VCaP (cell line): ENCODE results near the gene CSPG4.
A peak's percentile ranks its signal among the peaks of the same experiment; 100 is the strongest.
"Not testable (repeated sequence)": the region's sequence is repeated elsewhere in the genome, so short reads cannot be mapped to it uniquely, and the experiment has no call there.

Experiments used
- H3K27ac ChIP-seq: fragments of 450-650 bp; 2 replicates; pipeline ENCODE4 v1.5.1; 2017
- CTCF ChIP-seq: fragments of 450-650 bp; conservative IDR thresholded peaks from 2 replicates; pipeline ENCODE4 v1.5.1; 2017; ENCODE audit warnings: mild to moderate bottlenecking, moderate library complexity

Gene CSPG4

GRCh38 chr15:75712668-75713337, at the start of gene CSPG4:
CSPG4 (minus strand) TSS chr15:75712848; CDS start chr15:75712755, 93 bp downstream.
- TF ChIP-seq CTCF = no peak
- peak within 1 kb of the TSS; percentile 27; the same call in 1 of the 2 replicates for H3K27ac ChIP-seq

GRCh38 chr15:75762357-75762718, 49.7 kb upstream of the CSPG4 start:
- H3K27ac ChIP-seq = not testable (repeated sequence)

GRCh38 chr15:75761446-75762356, 49.1 kb upstream of the CSPG4 start:
- no peak for TF ChIP-seq CTCF
- H3K27ac ChIP-seq = no peak overlapping the region

- TF ChIP-seq CTCF = no peak
- no peak overlapping the region for H3K27ac ChIP-seq
Observed at GRCh38 chr15:75760704-75761435, 48.2 kb upstream of the CSPG4 start.

- not testable (repeated sequence) for H3K27ac ChIP-seq
Observed at GRCh38 chr15:75760131-75760520, 47.5 kb upstream of the CSPG4 start.

GRCh38 chr15:75759416-75760130, 46.9 kb upstream of the CSPG4 start:
- H3K27ac ChIP-seq = peak overlapping the region; percentile 74; the same call in 1 of the 2 replicates
- no peak for TF ChIP-seq CTCF

GRCh38 chr15:75758071-75758872, 45.6 kb upstream of the CSPG4 start:
- H3K27ac ChIP-seq = peak overlapping the region; percentile 74
- TF ChIP-seq CTCF = no peak; the same call in 1 of the 2 replicates

GRCh38 chr15:75754871-75755270, 42.2 kb upstream of the CSPG4 start:
- H3K27ac ChIP-seq = not testable (repeated sequence)
